SH-SY5Y (cell line): Measurements from ENCODE around the gene PPP3CA.

ENCODE experiments used
- GATA2 ChIP-seq: IDR thresholded peaks from 2 replicates; pipeline ENCODE4 v1.6.1; 2011; ENCODE audit warnings: mild to moderate bottlenecking, low read depth, low read length
- GATA3 ChIP-seq: IDR thresholded peaks from 2 replicates; pipeline ENCODE4 v1.6.1; 2011; ENCODE audit warnings: low read depth, mild to moderate bottlenecking, low read length, moderate library complexity

DNA sequence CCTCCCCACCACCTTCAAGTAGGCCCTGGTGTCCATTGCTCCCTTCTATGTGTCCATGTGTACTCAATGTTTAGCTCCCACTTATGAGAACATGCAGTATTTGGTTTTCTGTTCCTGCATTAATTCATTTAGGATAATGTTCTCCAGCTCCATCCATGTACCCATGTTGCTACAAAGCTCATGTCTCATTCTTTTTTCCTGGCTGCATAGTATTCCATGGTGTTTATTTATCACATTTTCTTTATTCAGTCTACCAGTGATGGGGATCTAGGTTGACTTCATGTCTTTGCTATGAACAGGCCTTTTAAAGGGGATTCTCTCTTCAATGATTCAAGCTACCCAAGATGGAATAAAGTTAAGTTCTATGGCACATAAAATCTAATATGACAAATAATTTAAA lies 119.6 kb downstream of the PPP3CA start:
- TF ChIP-seq GATA2, result no peak
- no peak for TF ChIP-seq GATA3
